ENCODE results near the gene CLSTN2. TPM values are rescaled to one million over a fixed set of nuclear protein-coding genes. Genes with fewer than 3 reads are reported as not detected.

Gene CLSTN2
- total RNA-seq, 1 experiment from 2014 or later = not detected

DNA sequence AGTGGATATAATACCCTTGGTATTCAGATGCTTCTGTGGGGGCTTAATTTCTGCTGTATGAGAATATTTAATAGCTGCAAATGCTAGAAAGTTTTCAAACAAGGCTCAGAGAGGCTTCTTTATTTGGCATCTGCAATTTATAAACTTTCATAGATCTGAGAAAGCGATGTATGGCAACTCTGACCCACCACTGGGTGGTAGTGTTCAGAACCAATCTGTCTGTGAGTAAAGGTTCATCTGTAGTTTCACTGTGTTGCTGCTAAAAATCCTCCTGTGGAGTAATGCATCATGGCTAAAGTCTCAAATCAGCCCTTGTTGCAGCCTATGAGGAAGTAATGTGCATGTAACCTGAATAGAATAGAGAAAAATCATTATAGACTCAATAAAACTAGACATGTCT lies 47.4 kb downstream of the CLSTN2 start:
- Histone ChIP-seq H2AFZ (ENCODE audit: low read length) (no peak overlapping the region), H4K20me1 (ENCODE audit: low read length) (no peaks in the 10 kb centered on the region), H3K27me3 (ENCODE audit: low read length) (no peaks in the 10 kb centered on the region), H3K4me1 (ENCODE audit: insufficient read depth, low read length) (no peaks in the 10 kb centered on the region), H3K4me3 (ENCODE audit: low read length) (no peak overlapping the region), H3K79me2 (ENCODE audit: low read length) (no peaks in the 10 kb centered on the region), H3K9ac (ENCODE audit: low read length) (no peak overlapping the region), H3K4me2 (ENCODE audit: low read length) (no peak overlapping the region), H3K27ac (ENCODE audit: low read length) (no peak overlapping the region), H3K9me3 (ENCODE audit: low read length) (no peaks in the 10 kb centered on the region), H3K36me3 (ENCODE audit: low read depth, low read length) (no peaks in the 10 kb centered on the region), H3K9me2 (replicated peaks; ENCODE audit: low read length) (no peaks in the 10 kb centered on the region), H3F3A (ENCODE audit: low read length, unreplicated experiment) (no peaks in the 10 kb centered on the region)
- DNase-seq (no peak), ATAC-seq (no peak)
- CTCF ChIA-PET = no interaction called here
- intact Hi-C loops (cut with micrococcal nuclease) = no loop called here
- no TSS peak for BruUV-seq (replicated peaks)
- TF ChIP-seq EZH2 (IDR thresholded peaks at IDR 0.05; ENCODE audit: low read length, unreplicated experiment) = no peak
- TF ChIP-seq, protein P1, sequence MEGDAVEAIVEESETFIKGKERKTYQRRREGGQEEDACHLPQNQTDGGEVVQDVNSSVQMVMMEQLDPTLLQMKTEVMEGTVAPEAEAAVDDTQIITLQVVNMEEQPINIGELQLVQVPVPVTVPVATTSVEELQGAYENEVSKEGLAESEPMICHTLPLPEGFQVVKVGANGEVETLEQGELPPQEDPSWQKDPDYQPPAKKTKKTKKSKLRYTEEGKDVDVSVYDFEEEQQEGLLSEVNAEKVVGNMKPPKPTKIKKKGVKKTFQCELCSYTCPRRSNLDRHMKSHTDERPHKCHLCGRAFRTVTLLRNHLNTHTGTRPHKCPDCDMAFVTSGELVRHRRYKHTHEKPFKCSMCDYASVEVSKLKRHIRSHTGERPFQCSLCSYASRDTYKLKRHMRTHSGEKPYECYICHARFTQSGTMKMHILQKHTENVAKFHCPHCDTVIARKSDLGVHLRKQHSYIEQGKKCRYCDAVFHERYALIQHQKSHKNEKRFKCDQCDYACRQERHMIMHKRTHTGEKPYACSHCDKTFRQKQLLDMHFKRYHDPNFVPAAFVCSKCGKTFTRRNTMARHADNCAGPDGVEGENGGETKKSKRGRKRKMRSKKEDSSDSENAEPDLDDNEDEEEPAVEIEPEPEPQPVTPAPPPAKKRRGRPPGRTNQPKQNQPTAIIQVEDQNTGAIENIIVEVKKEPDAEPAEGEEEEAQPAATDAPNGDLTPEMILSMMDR (conservative IDR thresholded peaks at IDR 0.05; ENCODE audit: low read depth, low read length) = 0 out of 2 replicates have a peak, but pooled peaks have one; percentile 14
- POLR2A ChIA-PET (ENCODE audit: unreplicated experiment) = no interaction called here

DNA sequence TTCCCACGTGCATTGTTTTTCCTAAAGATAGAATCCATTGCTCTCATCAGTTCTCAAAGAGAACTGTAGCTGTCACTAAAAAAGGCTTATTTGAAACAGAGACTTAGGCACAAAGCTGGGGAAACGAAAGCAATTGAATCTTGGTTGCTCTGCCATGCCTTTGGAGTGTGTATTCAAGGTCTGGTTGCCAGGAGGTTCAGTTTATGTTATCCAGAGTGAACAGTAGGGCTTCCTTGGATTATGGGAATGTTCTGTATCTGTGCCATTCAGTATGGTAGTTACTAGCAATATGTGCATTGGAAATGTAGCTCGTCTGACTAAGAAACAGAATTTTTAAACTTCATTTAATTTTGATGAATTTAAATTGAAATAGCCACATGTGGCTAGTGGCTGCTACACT lies 50.6 kb downstream of the CLSTN2 start:
- no peaks in the 10 kb centered on the region for H3K79me2 ChIP-seq (ENCODE audit: low read length)
- H3K27me3 ChIP-seq (ENCODE audit: low read length) = no peaks in the 10 kb centered on the region
- DNase-seq (no peak), ATAC-seq (no peak)
- H3F3A ChIP-seq (ENCODE audit: low read length, unreplicated experiment) = no peaks in the 10 kb centered on the region
- H3K9ac ChIP-seq (ENCODE audit: low read length) = no peak overlapping the region
- H2AFZ ChIP-seq (ENCODE audit: low read length) = no peak overlapping the region
- no peaks in the 10 kb centered on the region for H4K20me1 ChIP-seq (ENCODE audit: low read length)
- TF ChIP-seq EZH2phosphoT487 (IDR thresholded peaks at IDR 0.05; ENCODE audit: borderline replicate concordance, low read length) = no peak
- no peak for TF ChIP-seq EZH2 (IDR thresholded peaks at IDR 0.05; ENCODE audit: low read length, unreplicated experiment)
- TF ChIP-seq, protein P1 (conservative IDR thresholded peaks at IDR 0.05; ENCODE audit: low read depth, low read length) = no peak
- BruUV-seq (replicated peaks) = no TSS peak
- ChIA-PET CTCF (no interaction called here), POLR2A (ENCODE audit: unreplicated experiment) (no interaction called here)
- H3K4me1 ChIP-seq (ENCODE audit: insufficient read depth, low read length) = no peaks in the 10 kb centered on the region
- no peaks in the 10 kb centered on the region for H3K36me3 ChIP-seq (ENCODE audit: low read depth, low read length)
- H3K4me2 ChIP-seq (ENCODE audit: low read length) = no peak overlapping the region
- H3K9me2 ChIP-seq (replicated peaks; ENCODE audit: low read length) = no peaks in the 10 kb centered on the region
- intact Hi-C loops (cut with micrococcal nuclease) = no loop called here
- no peak overlapping the region for H3K4me3 ChIP-seq (ENCODE audit: low read length)
- no peak overlapping the region for H3K27ac ChIP-seq (ENCODE audit: low read length)
- no peaks in the 10 kb centered on the region for H3K9me3 ChIP-seq (ENCODE audit: low read length)

DNA sequence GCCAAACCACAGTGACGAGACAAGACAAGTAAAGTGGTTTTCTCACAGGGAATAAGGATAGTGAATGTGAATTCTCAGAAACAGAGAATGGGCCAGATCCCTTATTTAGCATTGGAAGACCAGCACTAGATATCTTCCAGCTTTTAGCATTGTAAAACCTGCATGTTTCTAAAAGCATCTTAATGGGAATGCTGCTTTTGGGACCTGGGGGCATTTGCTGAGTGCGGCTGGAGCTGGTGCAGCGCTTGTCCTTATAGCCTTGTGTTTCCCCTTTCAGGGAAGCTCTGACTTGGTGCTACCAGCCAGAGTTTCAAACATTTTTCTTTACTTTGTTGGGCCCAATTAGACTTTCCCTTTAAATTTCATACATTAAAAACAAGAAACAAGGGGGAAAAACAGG lies 52.9 kb downstream of the CLSTN2 start:
- CTCF ChIA-PET = no interaction called here
- POLR2A ChIA-PET (ENCODE audit: unreplicated experiment) = no interaction called here
- Histone ChIP-seq H3K36me3 (ENCODE audit: low read depth, low read length) (no peaks in the 10 kb centered on the region), H3K9me2 (replicated peaks; ENCODE audit: low read length) (no peaks in the 10 kb centered on the region), H3K9ac (ENCODE audit: low read length) (no peak overlapping the region), H3K9me3 (ENCODE audit: low read length) (no peaks in the 10 kb centered on the region), H2AFZ (ENCODE audit: low read length) (no peak overlapping the region), H3K4me1 (ENCODE audit: insufficient read depth, low read length) (no peaks in the 10 kb centered on the region), H4K20me1 (ENCODE audit: low read length) (no peaks in the 10 kb centered on the region), H3K27ac (ENCODE audit: low read length) (no peak overlapping the region), H3K79me2 (ENCODE audit: low read length) (no peaks in the 10 kb centered on the region), H3F3A (ENCODE audit: low read length, unreplicated experiment) (no peaks in the 10 kb centered on the region), H3K4me3 (ENCODE audit: low read length) (no peak overlapping the region), H3K4me2 (ENCODE audit: low read length) (no peak overlapping the region), H3K27me3 (ENCODE audit: low read length) (no peaks in the 10 kb centered on the region)
- no peak for TF ChIP-seq EZH2phosphoT487 (IDR thresholded peaks at IDR 0.05; ENCODE audit: borderline replicate concordance, low read length)
- TF ChIP-seq EZH2 (IDR thresholded peaks at IDR 0.05; ENCODE audit: low read length, unreplicated experiment) = no peak
- TF ChIP-seq, protein P1 (conservative IDR thresholded peaks at IDR 0.05; ENCODE audit: low read depth, low read length) = no peak
- intact Hi-C loops (cut with micrococcal nuclease) = no loop called here
- no peak for DNase-seq
- no peak for ATAC-seq
- BruUV-seq (replicated peaks) = no TSS peak

Data from PC-3 (cell line).